ENCODE data around the gene TCF7L2.

The TCF7L2 gene

DNA sequence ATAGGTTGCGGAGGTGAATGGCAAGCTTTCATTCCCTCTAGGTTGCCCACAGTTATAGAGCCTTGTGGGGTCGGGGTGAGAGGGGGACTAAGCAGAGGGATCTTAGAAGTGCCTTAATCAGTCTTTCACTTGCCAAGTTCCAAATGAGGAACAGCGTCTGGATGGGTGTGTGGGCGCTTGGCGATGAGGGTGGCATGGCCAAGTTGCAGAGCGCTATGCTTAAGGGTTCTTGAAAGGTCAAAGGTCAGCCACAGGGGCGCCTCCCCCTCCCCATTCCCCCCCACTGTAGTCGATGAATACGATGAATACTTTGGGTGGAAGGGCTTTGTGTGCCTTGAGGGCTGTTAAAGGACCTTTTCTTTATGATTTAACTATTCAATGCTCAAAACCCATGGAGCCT lies 185.0 kb downstream of the TCF7L2 start:
- peaks cover 0 to 8% (median 0%) of the 10 kb centered on the region in 4 experiments for H3K4me1 ChIP-seq (ENCODE audit: control extremely low read depth in 1 of 4, control insufficient read depth in 4 of 4, insufficient read depth in 4 of 4, low read length in 3 of 4)
- CTCF ChIA-PET: interaction anchor here (1.2 kb wide), 1 partner anchor 47 kb away, joined by 3 read pairs; no protein-coding TSS in a partner anchor
- H3K36me3 ChIP-seq (ENCODE audit: control insufficient read depth in 4 of 4, insufficient read depth in 4 of 4, low read length in 3 of 4): no peaks in the 10 kb centered on the region
- POLR2A ChIA-PET: no interaction called here
- 90% methylated on average over 3 of the region's 9 CpGs for WGBS (ENCODE audit: insufficient coverage)
- no peaks in the 10 kb centered on the region for H3K27me3 ChIP-seq (replicated peaks in 2 of 5; ENCODE audit: control insufficient read depth in 4 of 5, insufficient read depth in 5 of 5, low read length in 4 of 5)
- no peak for DNase-seq
- no peaks in the 10 kb centered on the region for H3K9me3 ChIP-seq (ENCODE audit: control extremely low read depth in 1 of 5, control insufficient read depth in 4 of 5, insufficient read depth in 2 of 5, low read depth in 1 of 5, low read length in 4 of 5)
- no peak overlapping the region for H3K27ac ChIP-seq (ENCODE audit: insufficient read depth in 1 of 2, low read depth in 1 of 2, low read length in 2 of 2, poor library complexity in 1 of 2, severe bottlenecking in 2 of 2)
- no peak overlapping the region for H3K4me3 ChIP-seq (ENCODE audit: control insufficient read depth in 1 of 7, extremely low read depth in 1 of 7, insufficient read depth in 4 of 7, low read depth in 2 of 7, low read length in 6 of 7)

DNA sequence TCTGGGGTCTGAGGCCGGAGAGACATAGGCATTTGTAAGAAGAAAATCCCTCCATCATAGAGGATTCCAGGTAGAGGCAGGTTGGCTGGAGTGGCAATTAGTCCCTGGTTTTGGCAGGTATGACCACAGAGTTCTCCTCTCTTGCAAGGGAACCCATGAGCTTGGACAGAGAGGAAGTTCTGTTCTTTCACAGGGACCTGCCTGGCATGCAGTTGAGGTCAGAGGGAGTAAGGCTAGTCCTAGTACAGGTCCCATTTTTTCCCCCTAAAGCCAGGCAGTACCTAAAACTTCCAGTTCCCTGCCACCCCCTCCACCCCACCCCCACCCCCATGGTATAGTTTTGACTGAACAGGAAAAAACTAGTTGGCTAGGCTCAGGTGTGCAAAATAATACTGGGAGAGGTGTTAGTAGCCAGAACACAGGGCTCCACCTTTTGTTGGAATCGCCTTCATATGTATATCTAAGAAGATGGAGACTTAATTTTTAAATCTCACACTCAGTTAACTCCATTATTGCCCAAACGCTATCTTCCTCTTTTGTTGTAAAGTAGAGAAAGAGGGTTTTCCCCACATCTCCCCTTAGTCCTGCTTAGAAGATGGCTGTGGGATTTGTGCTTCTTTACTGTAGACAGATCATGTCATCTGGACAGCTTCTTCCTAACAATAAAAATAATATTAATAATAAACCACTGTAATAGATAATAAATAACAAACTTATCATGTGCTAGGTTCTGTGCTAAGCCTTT lies 188.1 kb downstream of the TCF7L2 start:
- H3K27ac ChIP-seq (ENCODE audit: insufficient read depth in 1 of 2, low read depth in 1 of 2, low read length in 2 of 2, poor library complexity in 1 of 2, severe bottlenecking in 2 of 2): no peak overlapping the region
- H3K36me3 ChIP-seq (ENCODE audit: control insufficient read depth in 4 of 4, insufficient read depth in 4 of 4, low read length in 3 of 4): peaks cover 1 to 14% (median 7%) of the 10 kb centered on the region in 4 experiments
- no peaks in the 10 kb centered on the region for H3K9me3 ChIP-seq (ENCODE audit: control extremely low read depth in 1 of 5, control insufficient read depth in 4 of 5, insufficient read depth in 2 of 5, low read depth in 1 of 5, low read length in 4 of 5)
- 100% methylated on average over 1 of the region's 3 CpGs for WGBS (ENCODE audit: insufficient coverage)
- H3K4me1 ChIP-seq (ENCODE audit: control extremely low read depth in 1 of 4, control insufficient read depth in 4 of 4, insufficient read depth in 4 of 4, low read length in 3 of 4): peaks cover 0 to 5% (median 0%) of the 10 kb centered on the region in 4 experiments
- DNase-seq: no peak
- ChIA-PET POLR2A (no interaction called here), CTCF (interaction anchor here (0.9 to 1.3 kb wide), 2 partner anchors 10 to 72 kb away, joined by 3 read pairs; no protein-coding TSS in a partner anchor)
- H3K4me3 ChIP-seq (ENCODE audit: control insufficient read depth in 1 of 7, extremely low read depth in 1 of 7, insufficient read depth in 4 of 7, low read depth in 2 of 7, low read length in 6 of 7): no peak overlapping the region
- H3K27me3 ChIP-seq (replicated peaks in 2 of 5; ENCODE audit: control insufficient read depth in 4 of 5, insufficient read depth in 5 of 5, low read length in 4 of 5): no peaks in the 10 kb centered on the region

DNA sequence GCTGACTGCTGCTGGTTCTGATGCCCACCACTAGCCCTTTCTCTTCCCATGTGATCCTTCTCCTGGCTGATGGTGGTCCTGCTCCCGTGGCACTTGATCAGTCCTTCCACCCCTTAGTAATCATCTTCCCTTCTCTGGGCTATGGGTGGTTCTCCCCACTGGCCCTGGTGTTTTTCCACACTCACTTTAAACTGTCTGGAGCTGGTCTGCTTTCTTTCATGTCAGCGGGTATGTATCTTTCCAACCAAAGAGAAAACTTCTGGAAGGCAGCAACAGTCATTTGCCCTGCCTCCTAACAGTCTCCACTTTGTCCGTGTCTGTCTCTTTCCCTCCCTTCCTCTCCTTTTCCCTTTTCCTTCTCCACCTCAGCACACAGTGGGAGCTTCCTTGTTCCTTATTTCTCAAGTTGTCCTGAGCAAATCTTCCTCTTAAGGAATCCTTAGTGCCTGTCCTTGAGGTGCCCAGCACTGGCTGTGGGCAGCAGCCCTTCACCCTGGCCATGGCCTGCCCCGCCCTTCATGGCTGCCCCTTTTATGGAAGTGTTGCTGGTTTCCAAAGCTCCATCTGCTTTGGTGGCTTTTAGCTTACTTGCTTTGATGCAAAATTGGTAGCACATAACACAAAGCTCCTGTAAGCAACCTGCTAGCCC lies 189.0 kb downstream of the TCF7L2 start:
- no peak for DNase-seq
- 99% methylated on average over 4 of the region's 4 CpGs for WGBS (ENCODE audit: insufficient coverage)
- Histone ChIP-seq H3K27ac (ENCODE audit: insufficient read depth in 1 of 2, low read depth in 1 of 2, low read length in 2 of 2, poor library complexity in 1 of 2, severe bottlenecking in 2 of 2) (no peak overlapping the region), H3K36me3 (ENCODE audit: control insufficient read depth in 4 of 4, insufficient read depth in 4 of 4, low read length in 3 of 4) (peaks cover 5 to 23% (median 10%) of the 10 kb centered on the region in 4 experiments), H3K4me1 (ENCODE audit: control extremely low read depth in 1 of 4, control insufficient read depth in 4 of 4, insufficient read depth in 4 of 4, low read length in 3 of 4) (no peaks in the 10 kb centered on the region), H3K9me3 (ENCODE audit: control extremely low read depth in 1 of 5, control insufficient read depth in 4 of 5, insufficient read depth in 2 of 5, low read depth in 1 of 5, low read length in 4 of 5) (no peaks in the 10 kb centered on the region), H3K27me3 (replicated peaks in 2 of 5; ENCODE audit: control insufficient read depth in 4 of 5, insufficient read depth in 5 of 5, low read length in 4 of 5) (no peaks in the 10 kb centered on the region), H3K4me3 (ENCODE audit: control insufficient read depth in 1 of 7, extremely low read depth in 1 of 7, insufficient read depth in 4 of 7, low read depth in 2 of 7, low read length in 6 of 7) (no peak overlapping the region)
- POLR2A ChIA-PET: no interaction called here
- CTCF ChIA-PET: interaction anchor here (1.0 to 1.2 kb wide), 2 partner anchors 14 to 313 kb away, joined by 3 to 4 read pairs; no protein-coding TSS in a partner anchor

DNA sequence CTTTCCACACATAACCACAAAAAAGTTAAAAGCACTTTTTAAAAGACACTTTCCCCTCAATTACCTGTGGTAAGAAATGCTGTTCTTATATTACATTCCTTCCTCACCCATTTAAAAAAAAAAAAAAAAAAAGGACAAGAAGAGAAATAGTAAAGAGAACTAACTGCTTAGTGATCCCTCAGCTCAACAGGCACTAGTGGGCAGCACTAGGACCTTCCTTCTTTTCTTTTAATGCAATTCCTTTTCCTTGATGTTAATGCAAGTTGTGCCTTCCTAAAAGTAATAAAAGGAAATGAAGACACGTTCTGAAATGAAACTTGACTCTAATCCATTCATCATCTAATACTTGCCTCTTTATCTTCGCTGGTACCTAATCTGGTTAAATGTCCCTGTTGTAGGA lies 189.7 kb downstream of the TCF7L2 start:
- Histone ChIP-seq H3K4me3 (ENCODE audit: control insufficient read depth in 1 of 7, extremely low read depth in 1 of 7, insufficient read depth in 4 of 7, low read depth in 2 of 7, low read length in 6 of 7) (no peak overlapping the region), H3K27ac (ENCODE audit: insufficient read depth in 1 of 2, low read depth in 1 of 2, low read length in 2 of 2, poor library complexity in 1 of 2, severe bottlenecking in 2 of 2) (no peak overlapping the region), H3K9me3 (ENCODE audit: control extremely low read depth in 1 of 5, control insufficient read depth in 4 of 5, insufficient read depth in 2 of 5, low read depth in 1 of 5, low read length in 4 of 5) (no peaks in the 10 kb centered on the region), H3K36me3 (ENCODE audit: control insufficient read depth in 4 of 4, insufficient read depth in 4 of 4, low read length in 3 of 4) (peaks cover 7 to 29% (median 13%) of the 10 kb centered on the region in 4 experiments), H3K27me3 (replicated peaks in 2 of 5; ENCODE audit: control insufficient read depth in 4 of 5, insufficient read depth in 5 of 5, low read length in 4 of 5) (no peaks in the 10 kb centered on the region), H3K4me1 (ENCODE audit: control extremely low read depth in 1 of 4, control insufficient read depth in 4 of 4, insufficient read depth in 4 of 4, low read length in 3 of 4) (no peaks in the 10 kb centered on the region)
- CTCF ChIA-PET: interaction anchor here (1.0 to 1.2 kb wide), 2 partner anchors 15 to 313 kb away, joined by 3 to 4 read pairs; no protein-coding TSS in a partner anchor
- peak in 1 of 3 donors; percentile 18 for DNase-seq
- POLR2A ChIA-PET: no interaction called here
- WGBS (ENCODE audit: insufficient coverage): no CpG with 5 or more reads among the region's 2 CpGs

DNA sequence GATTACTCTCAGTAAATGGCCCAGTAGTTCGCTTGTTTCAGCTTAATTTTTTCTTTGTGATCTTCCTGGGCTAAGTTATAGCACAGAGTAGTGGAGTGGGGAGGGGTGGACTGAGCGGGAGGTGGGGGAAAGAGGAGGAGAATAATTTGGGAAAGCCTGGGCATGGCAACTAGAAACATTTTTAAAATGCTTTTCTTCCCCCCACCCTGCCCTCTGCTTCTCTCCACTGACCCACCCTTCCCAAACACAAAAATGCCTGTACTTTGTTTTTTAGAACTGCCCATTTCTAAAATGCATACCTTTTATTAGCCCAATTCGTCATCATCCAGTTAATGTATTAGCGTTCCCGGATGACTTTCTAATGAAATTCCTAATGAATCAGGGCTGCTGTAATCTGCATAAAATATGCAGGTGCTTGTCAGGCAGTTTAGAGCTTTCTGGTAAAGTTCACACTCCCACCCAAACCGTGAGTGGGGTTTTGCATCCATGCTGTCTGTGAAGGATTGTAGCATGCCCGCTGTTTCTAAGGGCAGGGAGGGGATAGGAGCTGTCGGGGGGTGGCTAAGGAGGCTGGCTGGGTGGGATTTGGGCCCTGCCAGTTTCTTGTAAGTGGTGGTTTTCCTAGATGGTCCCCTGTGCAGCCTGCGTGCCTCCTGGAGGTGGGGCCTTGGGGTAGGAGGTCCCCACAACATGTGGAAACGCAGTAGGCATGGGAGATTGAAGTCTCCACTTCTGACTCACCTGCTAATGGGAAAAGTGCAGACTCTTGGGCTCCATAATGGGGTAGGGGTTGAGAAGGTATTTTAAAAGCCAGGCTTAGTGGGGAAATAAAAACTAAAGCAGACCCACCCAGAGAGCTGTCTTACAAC lies 190.3 kb downstream of the TCF7L2 start:
- Histone ChIP-seq H3K4me3 (ENCODE audit: control insufficient read depth in 1 of 7, extremely low read depth in 1 of 7, insufficient read depth in 4 of 7, low read depth in 2 of 7, low read length in 6 of 7) (no peak overlapping the region), H3K36me3 (ENCODE audit: control insufficient read depth in 4 of 4, insufficient read depth in 4 of 4, low read length in 3 of 4) (peaks cover 7 to 33% (median 14%) of the 10 kb centered on the region in 4 experiments), H3K9me3 (ENCODE audit: control extremely low read depth in 1 of 5, control insufficient read depth in 4 of 5, insufficient read depth in 2 of 5, low read depth in 1 of 5, low read length in 4 of 5) (no peaks in the 10 kb centered on the region), H3K4me1 (ENCODE audit: control extremely low read depth in 1 of 4, control insufficient read depth in 4 of 4, insufficient read depth in 4 of 4, low read length in 3 of 4) (no peaks in the 10 kb centered on the region), H3K27me3 (replicated peaks in 2 of 5; ENCODE audit: control insufficient read depth in 4 of 5, insufficient read depth in 5 of 5, low read length in 4 of 5) (no peaks in the 10 kb centered on the region), H3K27ac (ENCODE audit: insufficient read depth in 1 of 2, low read depth in 1 of 2, low read length in 2 of 2, poor library complexity in 1 of 2, severe bottlenecking in 2 of 2) (no peak overlapping the region)
- CTCF ChIA-PET: no interaction called here
- DNase-seq: no peak
- POLR2A ChIA-PET: no interaction called here
- WGBS (ENCODE audit: insufficient coverage): 93% methylated on average over 8 of the region's 10 CpGs

DNA sequence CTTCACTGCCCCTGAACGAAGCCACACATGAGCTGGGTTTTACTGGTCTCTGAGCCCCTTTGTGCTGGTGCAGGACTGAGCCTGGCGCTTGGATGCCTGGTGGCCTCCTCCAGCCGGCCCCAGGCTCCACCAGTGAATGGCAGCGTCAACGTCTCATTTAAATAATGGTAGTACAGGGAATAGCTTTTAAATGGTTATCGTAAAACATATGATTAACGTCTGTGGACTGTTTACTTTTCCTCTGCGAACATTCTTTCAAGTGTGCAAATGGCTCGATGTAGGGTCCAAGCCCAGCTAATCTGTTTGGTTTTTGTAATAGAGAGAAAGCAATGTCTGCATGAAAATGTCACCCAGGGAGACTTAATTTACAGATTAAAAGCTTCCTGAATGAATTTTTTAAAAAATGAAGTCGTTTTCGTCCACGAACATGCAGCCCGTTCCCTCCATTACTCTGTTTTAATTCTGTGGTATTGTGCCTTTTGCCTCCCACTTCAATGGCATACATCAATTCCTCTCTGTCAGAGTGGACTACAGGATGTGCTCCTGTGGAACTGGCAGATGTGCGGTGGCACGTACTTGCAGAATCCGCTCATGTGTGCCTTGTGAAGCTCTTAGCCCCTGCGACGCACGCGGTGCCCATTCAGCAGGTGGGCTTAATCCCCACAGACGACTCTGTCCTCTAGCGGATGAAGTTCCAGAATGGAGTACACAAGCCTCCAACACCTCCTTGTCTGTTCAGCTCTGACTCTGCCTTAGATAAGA lies 192.7 kb downstream of the TCF7L2 start:
- Histone ChIP-seq H3K36me3 (ENCODE audit: control insufficient read depth in 4 of 4, insufficient read depth in 4 of 4, low read length in 3 of 4) (peaks cover 11 to 52% (median 21%) of the 10 kb centered on the region in 4 experiments), H3K27me3 (replicated peaks in 2 of 5; ENCODE audit: control insufficient read depth in 4 of 5, insufficient read depth in 5 of 5, low read length in 4 of 5) (no peaks in the 10 kb centered on the region), H3K9me3 (ENCODE audit: control extremely low read depth in 1 of 5, control insufficient read depth in 4 of 5, insufficient read depth in 2 of 5, low read depth in 1 of 5, low read length in 4 of 5) (no peaks in the 10 kb centered on the region), H3K4me3 (ENCODE audit: control insufficient read depth in 1 of 7, extremely low read depth in 1 of 7, insufficient read depth in 4 of 7, low read depth in 2 of 7, low read length in 6 of 7) (no peak overlapping the region), H3K4me1 (ENCODE audit: control extremely low read depth in 1 of 4, control insufficient read depth in 4 of 4, insufficient read depth in 4 of 4, low read length in 3 of 4) (no peaks in the 10 kb centered on the region), H3K27ac (ENCODE audit: insufficient read depth in 1 of 2, low read depth in 1 of 2, low read length in 2 of 2, poor library complexity in 1 of 2, severe bottlenecking in 2 of 2) (no peak overlapping the region)
- POLR2A ChIA-PET: no interaction called here
- CTCF ChIA-PET: interaction anchor here (0.9 to 1.4 kb wide), 3 partner anchors 12 to 242 kb away, joined by 3 to 5 read pairs (median 4); no protein-coding TSS in a partner anchor
- WGBS (ENCODE audit: insufficient coverage): 96% methylated on average over 20 of the region's 22 CpGs
- DNase-seq: no peak

Measured in common myeloid progenitor, CD34-positive (primary cell).